ENCODE measurements around the gene MYBPC3.

DNA sequence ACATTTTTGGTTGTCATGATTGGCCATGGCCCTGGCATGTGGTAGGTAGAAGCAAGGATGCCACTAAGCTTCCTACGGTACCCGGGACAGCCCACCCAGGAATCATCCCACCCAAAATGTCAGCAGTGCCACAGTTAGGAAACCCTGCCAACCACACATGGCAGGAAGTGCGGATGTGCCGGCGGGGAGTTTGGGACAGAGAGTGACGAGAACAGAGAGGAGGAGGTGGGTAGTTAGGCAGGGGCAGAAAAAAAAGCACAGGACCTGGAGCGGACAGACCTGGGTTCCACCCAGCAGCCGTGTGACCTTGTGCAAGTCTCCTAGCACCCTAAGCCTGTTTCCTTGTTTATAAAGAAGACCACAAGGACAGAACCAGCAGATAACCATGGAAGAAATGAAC lies 22.5 kb upstream of the MYBPC3 start:
- TF ChIP-seq GATA3 (IDR thresholded peaks at IDR 0.05; ENCODE audit: low read depth, low read length) (no peak), GATA2 (IDR thresholded peaks at IDR 0.05; ENCODE audit: low read depth, low read length) (no peak)

All from SH-SY5Y (cell line).